Panc1 (cell line): ENCODE results near the gene RUNX1. TPM values are rescaled to one million over a fixed set of nuclear protein-coding genes. Genes with fewer than 3 reads are reported as not detected.

ENCODE experiments used
- ATAC-seq: fragments of 200-7000 bp; cut with Tn5 transposase; 2 replicates; pipeline ENCODE4 v1.9.1; 2020; ENCODE audit warnings: mild to moderate bottlenecking, moderate library complexity
- BruUV-seq: library from RNA; stranded (reverse); fragments of 400-500 nt; replicated peaks from 2 replicates; lab custom pipeline; 2021; lab: Mats Ljungman, UMichigan
- CTCF ChIA-PET: fragments of 300-600 bp; sonication (Branson Sonifier 250); formaldehyde crosslinking; loops from one replicate; lab custom pipeline; 2022; ENCODE audit warnings: antibody characterized with exemption; lab: Charles Lee
- POLR2A ChIA-PET: fragments of 300-600 bp; sonication (Branson Sonifier 250); formaldehyde crosslinking; loops from one replicate; lab custom pipeline; 2022; ENCODE audit warnings: antibody characterized with exemption; lab: Charles Lee
- DNase-seq: peaks from one replicate; pipeline ENCODE4 v3.0.0-alpha.2; 2010; ENCODE audit warnings: low read depth, low spot score
- H3K27ac ChIP-seq: 2 replicates; pipeline ENCODE4 v1.5.1; 2011; ENCODE audit warnings: mild to moderate bottlenecking, low read length, inconsistent platforms
- H3K27me3 ChIP-seq: fragments of 200-500 bp; sonication (Bioruptor generic); 2 replicates; pipeline ENCODE4 v1.6.0; 2014; ENCODE audit warnings: low read length, inconsistent platforms; ENCODE audit not compliant: control insufficient read depth, insufficient read depth
- H3K36me3 ChIP-seq: fragments of 200-500 bp; sonication (Bioruptor generic); 2 replicates; pipeline ENCODE4 v1.5.1; 2014; ENCODE audit warnings: inconsistent platforms, mild to moderate bottlenecking, low read length, moderate library complexity; ENCODE audit not compliant: control insufficient read depth, insufficient read depth
- H3K4me1 ChIP-seq: 2 replicates; pipeline ENCODE4 v1.5.1; 2011; ENCODE audit warnings: inconsistent platforms, mild to moderate bottlenecking, low read length, moderate library complexity; ENCODE audit not compliant: control insufficient read depth, insufficient read depth
- H3K4me3 ChIP-seq, 2 experiments: 2 replicates each; pipeline ENCODE4 v1.5.1; 2011 to 2012; ENCODE audit warnings: low read depth in 2 of 2, low read length in 2 of 2, mild to moderate bottlenecking in 2 of 2, inconsistent platforms in 1 of 2, moderate library complexity in 1 of 2
- H3K9me3 ChIP-seq: fragments of 200-500 bp; sonication (Bioruptor generic); 2 replicates; pipeline ENCODE4 v1.5.1; 2014; ENCODE audit warnings: low read depth, mild to moderate bottlenecking, inconsistent platforms, low read length, moderate library complexity; ENCODE audit not compliant: control insufficient read depth, insufficient read depth
- POLR2AphosphoS5 ChIP-seq: IDR thresholded peaks from 2 replicates; pipeline ENCODE4 v1.6.1; 2012; ENCODE audit warnings: mild to moderate bottlenecking, low read depth, low read length, moderate library complexity
- SIN3A ChIP-seq: IDR thresholded peaks from 2 replicates; pipeline ENCODE4 v1.6.1; 2012; ENCODE audit warnings: low read depth, mild to moderate bottlenecking, low read length, moderate library complexity, borderline replicate concordance; ENCODE audit not compliant: insufficient read depth
- TCF7L2 ChIP-seq: IDR thresholded peaks from 2 replicates; pipeline ENCODE4 v1.6.1; 2011; ENCODE audit warnings: mild to moderate bottlenecking, low read depth, low read length, inconsistent platforms
- in situ Hi-C: cut with HindIII; loops from 2 replicates; pipeline ENCODE4 v1.10.0; 2016; ENCODE audit warnings: low sequenced_read_pairs, low pct_unique_long_range_greater_than_20kb
- intact Hi-C: fragments of 100-400 bp; cut with micrococcal nuclease; formaldehyde crosslinking; loops from one replicate; pipeline ENCODE4 v1.10.0; 2022; ENCODE audit not compliant: unreplicated experiment
- total RNA-seq: library from RNA; stranded (reverse); gene quantifications from one replicate; pipeline ENCODE4 v1.2.1, GENCODE V29; 2021; ENCODE audit not compliant: unreplicated experiment
- TF ChIP-seq, protein P1 (sequence below), 2 experiments: IDR thresholded peaks; 2 replicates each; pipeline ENCODE4 v1.6.1; 2011 to 2012; ENCODE audit warnings: low read depth in 2 of 2, control low read depth in 1 of 2, low read length in 1 of 2, mild to moderate bottlenecking in 1 of 2, moderate library complexity in 1 of 2; ENCODE audit not compliant: insufficient read depth in 1 of 2
- TF ChIP-seq, protein P2 (sequence below): fragments of 450-650 bp; IDR thresholded peaks from 2 replicates; pipeline ENCODE4 v1.5.1; 2017; ENCODE audit warnings: mild to moderate bottlenecking

Gene RUNX1
- total RNA-seq, 1 experiment from 2014 or later, result 22.4 TPM

DNA sequence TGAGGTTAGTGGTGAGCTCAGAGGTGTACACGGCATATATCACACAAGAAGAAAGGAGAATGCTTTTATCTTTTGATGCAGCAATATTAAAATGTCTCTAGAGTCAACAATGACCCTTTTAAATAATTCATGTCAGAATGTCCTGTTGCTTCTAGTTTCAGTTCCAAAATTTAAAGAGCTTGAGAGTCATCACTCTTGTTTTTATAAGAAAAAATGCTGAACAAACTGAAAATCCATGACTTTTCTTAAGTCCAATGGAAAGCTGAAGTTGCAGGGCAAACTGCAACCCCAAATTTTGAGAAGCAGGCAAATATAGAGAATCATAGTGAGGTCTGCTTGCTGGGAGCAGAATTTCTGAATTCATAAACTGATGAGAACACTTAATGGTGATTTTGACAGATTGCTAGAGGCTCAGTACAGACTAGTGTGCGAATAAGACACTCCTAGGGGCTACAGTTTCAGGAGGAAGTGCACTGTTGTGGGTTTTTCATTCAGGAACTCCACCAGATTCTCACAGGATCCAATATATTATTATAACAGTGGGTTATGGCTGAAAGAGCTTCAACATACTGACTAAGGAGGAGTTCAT lies 245.2 kb downstream of the RUNX1 start:
- CTCF ChIA-PET, result no interaction called here
- H3K4me3 ChIP-seq, result no peak overlapping the region
- H3K36me3 ChIP-seq, result no peaks in the 10 kb centered on the region; the same call in 1 of the 2 replicates
- peaks cover 5% of the 10 kb centered on the region; the same call in 1 of the 2 replicates for H3K9me3 ChIP-seq
- in situ Hi-C loops (no loop called here), intact Hi-C loops (no loop called here)
- H3K4me1 ChIP-seq, result peaks cover 5% of the 10 kb centered on the region; the same call in 1 of the 2 replicates
- no peak for ATAC-seq
- H3K27ac ChIP-seq, result no peak overlapping the region
- POLR2A ChIA-PET, result no interaction called here
- TF ChIP-seq POLR2AphosphoS5 (no peak), SIN3A (no peak), TCF7L2 (no peak)
- TF ChIP-seq, protein P1, sequence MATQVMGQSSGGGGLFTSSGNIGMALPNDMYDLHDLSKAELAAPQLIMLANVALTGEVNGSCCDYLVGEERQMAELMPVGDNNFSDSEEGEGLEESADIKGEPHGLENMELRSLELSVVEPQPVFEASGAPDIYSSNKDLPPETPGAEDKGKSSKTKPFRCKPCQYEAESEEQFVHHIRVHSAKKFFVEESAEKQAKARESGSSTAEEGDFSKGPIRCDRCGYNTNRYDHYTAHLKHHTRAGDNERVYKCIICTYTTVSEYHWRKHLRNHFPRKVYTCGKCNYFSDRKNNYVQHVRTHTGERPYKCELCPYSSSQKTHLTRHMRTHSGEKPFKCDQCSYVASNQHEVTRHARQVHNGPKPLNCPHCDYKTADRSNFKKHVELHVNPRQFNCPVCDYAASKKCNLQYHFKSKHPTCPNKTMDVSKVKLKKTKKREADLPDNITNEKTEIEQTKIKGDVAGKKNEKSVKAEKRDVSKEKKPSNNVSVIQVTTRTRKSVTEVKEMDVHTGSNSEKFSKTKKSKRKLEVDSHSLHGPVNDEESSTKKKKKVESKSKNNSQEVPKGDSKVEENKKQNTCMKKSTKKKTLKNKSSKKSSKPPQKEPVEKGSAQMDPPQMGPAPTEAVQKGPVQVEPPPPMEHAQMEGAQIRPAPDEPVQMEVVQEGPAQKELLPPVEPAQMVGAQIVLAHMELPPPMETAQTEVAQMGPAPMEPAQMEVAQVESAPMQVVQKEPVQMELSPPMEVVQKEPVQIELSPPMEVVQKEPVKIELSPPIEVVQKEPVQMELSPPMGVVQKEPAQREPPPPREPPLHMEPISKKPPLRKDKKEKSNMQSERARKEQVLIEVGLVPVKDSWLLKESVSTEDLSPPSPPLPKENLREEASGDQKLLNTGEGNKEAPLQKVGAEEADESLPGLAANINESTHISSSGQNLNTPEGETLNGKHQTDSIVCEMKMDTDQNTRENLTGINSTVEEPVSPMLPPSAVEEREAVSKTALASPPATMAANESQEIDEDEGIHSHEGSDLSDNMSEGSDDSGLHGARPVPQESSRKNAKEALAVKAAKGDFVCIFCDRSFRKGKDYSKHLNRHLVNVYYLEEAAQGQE (IDR thresholded peaks at IDR 0.05; ENCODE audit: insufficient read depth in 1 of 2, low read depth in 2 of 2, low read length in 1 of 2), result no peak
- TF ChIP-seq, protein P2, sequence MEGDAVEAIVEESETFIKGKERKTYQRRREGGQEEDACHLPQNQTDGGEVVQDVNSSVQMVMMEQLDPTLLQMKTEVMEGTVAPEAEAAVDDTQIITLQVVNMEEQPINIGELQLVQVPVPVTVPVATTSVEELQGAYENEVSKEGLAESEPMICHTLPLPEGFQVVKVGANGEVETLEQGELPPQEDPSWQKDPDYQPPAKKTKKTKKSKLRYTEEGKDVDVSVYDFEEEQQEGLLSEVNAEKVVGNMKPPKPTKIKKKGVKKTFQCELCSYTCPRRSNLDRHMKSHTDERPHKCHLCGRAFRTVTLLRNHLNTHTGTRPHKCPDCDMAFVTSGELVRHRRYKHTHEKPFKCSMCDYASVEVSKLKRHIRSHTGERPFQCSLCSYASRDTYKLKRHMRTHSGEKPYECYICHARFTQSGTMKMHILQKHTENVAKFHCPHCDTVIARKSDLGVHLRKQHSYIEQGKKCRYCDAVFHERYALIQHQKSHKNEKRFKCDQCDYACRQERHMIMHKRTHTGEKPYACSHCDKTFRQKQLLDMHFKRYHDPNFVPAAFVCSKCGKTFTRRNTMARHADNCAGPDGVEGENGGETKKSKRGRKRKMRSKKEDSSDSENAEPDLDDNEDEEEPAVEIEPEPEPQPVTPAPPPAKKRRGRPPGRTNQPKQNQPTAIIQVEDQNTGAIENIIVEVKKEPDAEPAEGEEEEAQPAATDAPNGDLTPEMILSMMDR, result no peak
- DNase-seq, result no peak
- H3K27me3 ChIP-seq, result no peaks in the 10 kb centered on the region
- no TSS peak for BruUV-seq

DNA sequence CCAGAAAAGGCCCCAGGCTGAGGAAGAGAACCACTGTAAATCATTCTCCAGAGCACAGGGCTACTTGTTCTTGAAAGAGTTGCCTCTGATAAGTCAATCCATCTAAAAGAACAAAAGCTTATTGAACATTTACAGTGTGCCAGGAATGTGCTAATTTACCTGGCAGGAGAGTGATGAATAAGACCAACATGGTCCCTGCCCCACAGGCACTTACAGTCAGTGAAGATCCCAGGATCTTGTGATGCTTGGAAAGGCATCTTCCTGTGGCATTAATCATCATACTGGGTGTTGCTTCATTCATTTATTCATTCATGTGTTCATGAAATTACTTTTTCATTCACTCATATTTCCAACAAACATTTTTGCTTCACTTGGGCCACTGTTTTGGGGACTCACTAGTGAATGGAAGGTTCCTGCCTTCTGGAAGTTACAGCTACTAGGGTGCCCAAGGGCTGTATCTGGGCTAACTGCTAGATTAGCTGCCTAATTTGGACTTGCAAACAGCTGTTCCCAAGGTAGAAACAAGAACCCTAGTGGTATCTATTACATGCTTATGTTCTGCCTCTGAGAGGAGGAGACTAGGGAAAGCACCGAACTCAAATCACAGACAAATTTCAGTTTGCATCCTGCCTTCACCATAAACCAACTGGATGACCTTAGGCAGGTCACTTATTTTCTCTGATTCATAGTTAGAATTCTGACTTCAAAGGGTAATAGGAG lies 246.8 kb downstream of the RUNX1 start:
- DNase-seq (no peak), ATAC-seq (no peak)
- H3K4me3 ChIP-seq, result no peak overlapping the region
- no peaks in the 10 kb centered on the region for H3K27me3 ChIP-seq
- peaks cover 5% of the 10 kb centered on the region; the same call in 1 of the 2 replicates for H3K9me3 ChIP-seq
- no peak for TF ChIP-seq TCF7L2
- TF ChIP-seq, protein P1 (IDR thresholded peaks at IDR 0.05; ENCODE audit: insufficient read depth in 1 of 2, low read depth in 2 of 2, low read length in 1 of 2), result no peak
- TF ChIP-seq POLR2AphosphoS5, result no peak
- TF ChIP-seq, protein P2, result no peak
- no peak for TF ChIP-seq SIN3A
- in situ Hi-C loops (no loop called here), intact Hi-C loops (no loop called here)
- no TSS peak for BruUV-seq
- ChIA-PET CTCF (no interaction called here), POLR2A (no interaction called here)
- H3K4me1 ChIP-seq, result no peaks in the 10 kb centered on the region
- H3K36me3 ChIP-seq, result no peaks in the 10 kb centered on the region; the same call in 1 of the 2 replicates
- H3K27ac ChIP-seq, result no peak overlapping the region
